A375 (cell line): ENCODE measurements around the gene AMPD3. TPM values are rescaled to one million over a fixed set of nuclear protein-coding genes. Genes with fewer than 3 reads are reported as not detected.

Experiments used
- total RNA-seq: library from RNA; depleted of rRNA; stranded (reverse); fragments of >200 nt; shearing (Covaris generic); gene quantifications from 2 replicates; pipeline ENCODE4 v1.2.3, GENCODE V29; 2014; rRNA removed

AMPD3 gene
- total RNA-seq: 0.53 and 2.0 TPM in 2 replicates

GRCh38 chr11:10454878-10455631 lies at the start of gene AMPD3:
AMPD3 (plus strand) TSS chr11:10455264; CDS start chr11:10461520, 6,256 bp downstream.

GRCh38 chr11:10540915-10541560 lies 86.0 kb downstream of the AMPD3 start, which contains the start of gene RNF141:
RNF141 (minus strand) TSS chr11:10541187; CDS start chr11:10534158, 7,029 bp downstream.

Other genes starting within 250 kb of the AMPD3 start
- 19.4 and 28.1 TPM in 2 replicates for gene SBF2, start 161.0 kb upstream of the AMPD3 start, total RNA-seq
- gene ADM, start 150.2 kb upstream of the AMPD3 start, total RNA-seq: 32.0 and 35.6 TPM in 2 replicates
- 5.6 TPM in 2 replicates for gene RNF141, start 85.9 kb downstream of the AMPD3 start, total RNA-seq
- gene LYVE1, start 113.4 kb downstream of the AMPD3 start, total RNA-seq: not detected in 2 replicates
- gene IRAG1, start 238.5 kb downstream of the AMPD3 start, total RNA-seq: 0.08 and 0.19 TPM in 2 replicates